Umbilical cord (tissue), 2 donors: ENCODE results near the gene CCDC146. TPM values are rescaled to one million over a fixed set of nuclear protein-coding genes. Genes with fewer than 3 reads are reported as not detected.
"Not testable (repeated sequence)": the region's sequence is repeated elsewhere in the genome, so short reads cannot be mapped to it uniquely, and the experiment has no call there.

Experiments used
- DNase-seq: peaks from one replicate; pipeline ENCODE4 v3.0.0-alpha.2; 2015; ENCODE audit warnings: low spot score
- total RNA-seq: library from RNA; depleted of rRNA; stranded (reverse); fragments of >200 nt; gene quantifications from one replicate; pipeline ENCODE4 v1.2.3, GENCODE V29; 2014; ENCODE audit warnings: low replicate concordance; ENCODE audit not compliant: insufficient read depth

Gene CCDC146
- total RNA-seq, 1 donor from 2014 or later: 16.6 TPM

DNA sequence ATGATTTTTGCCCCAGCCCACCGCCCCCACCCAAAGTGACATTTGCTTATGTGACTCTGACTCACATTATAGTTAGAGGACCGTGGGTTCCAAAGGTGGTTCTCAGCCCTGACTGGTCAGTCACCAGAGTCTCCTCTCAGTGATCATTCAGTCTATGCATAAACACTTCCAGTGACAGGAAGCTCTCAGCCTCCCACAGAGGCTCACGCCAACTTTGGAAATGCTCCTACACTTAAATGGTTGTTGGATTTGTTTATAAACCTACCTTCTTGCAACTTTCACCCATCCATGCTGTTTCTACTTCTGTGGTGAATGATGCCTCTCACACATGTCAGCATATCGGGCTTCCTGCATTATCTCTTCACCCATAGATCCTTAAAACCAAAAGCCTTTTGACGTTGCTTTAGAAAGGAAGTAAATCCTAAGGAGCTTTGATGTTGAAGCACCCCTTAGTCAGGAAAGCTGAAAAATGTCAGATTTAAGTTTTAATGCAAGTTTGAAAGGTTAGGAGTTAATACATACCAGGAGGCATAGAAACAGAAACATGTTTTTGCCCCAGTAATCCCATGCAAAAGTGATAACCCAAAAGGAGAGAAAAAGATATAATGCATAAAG lies 123.7 kb downstream of the CCDC146 start:
- DNase-seq: peak; percentile 90

DNA sequence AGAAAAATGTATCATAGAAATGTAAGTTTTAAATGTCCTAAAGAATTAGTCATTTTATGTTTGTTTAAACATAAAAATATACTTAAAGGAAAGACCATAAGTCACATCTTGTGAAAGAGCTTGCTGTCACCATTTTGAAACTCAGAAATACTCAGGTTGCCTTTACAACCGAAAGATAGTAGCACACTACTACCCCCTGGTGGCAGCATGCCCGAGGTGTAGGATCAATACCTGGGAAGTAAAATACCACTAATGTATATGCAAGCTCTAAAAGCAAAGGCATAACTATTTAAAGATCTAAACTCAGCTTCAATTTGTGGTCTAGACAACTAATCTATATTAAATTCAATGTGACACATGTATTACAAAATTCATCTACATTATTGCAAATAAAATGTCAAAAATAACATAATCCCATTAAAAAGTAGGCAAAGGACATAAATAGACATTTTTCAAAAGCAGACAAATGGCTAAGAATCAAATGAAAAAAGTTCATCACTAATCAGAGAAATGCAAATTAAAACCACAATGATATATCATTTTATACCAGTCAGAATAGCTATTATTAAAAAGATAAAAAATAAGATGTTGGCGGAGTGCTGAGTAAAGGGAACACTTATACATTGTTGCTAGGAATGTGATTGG lies 124.9 kb downstream of the CCDC146 start:
- DNase-seq: peak; percentile 61

DNA sequence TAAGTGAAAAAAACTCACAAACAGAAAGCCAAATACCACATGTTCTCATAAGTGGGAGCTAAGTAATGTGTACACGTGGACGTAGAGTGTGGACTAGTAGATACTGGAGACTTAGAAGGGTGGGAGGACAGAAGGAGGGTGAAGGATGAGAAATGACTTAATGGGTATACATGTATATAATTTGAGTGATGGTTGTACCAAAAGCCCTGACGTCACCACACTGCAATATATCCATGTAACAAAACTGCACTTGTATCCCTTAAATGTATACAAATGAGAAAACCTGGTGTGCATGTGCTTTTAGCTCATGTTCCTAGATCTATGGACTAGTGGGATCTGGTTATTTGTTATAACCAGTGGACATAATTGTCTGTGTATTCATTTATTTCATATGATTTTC lies 125.7 kb downstream of the CCDC146 start:
- no peak for DNase-seq

DNA sequence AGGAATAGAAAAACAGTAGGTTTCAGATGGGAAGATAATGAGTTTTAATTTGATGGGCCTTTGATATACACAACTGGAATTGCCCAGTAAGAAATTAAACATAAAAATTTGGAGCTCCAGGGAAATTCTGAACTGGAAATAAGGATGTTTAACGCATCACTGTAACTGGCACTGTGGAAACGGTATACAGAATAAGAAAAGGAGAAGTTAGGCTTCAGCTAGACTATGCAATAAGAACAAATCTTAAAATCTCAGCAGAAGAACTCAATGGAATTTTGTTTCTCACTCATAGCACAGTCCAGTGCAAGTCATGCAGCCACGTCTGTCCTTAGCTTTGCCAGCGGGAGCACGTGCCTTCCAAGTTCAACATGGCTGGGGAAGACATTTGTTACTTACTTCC lies 130.1 kb downstream of the CCDC146 start:
- DNase-seq: no peak

DNA sequence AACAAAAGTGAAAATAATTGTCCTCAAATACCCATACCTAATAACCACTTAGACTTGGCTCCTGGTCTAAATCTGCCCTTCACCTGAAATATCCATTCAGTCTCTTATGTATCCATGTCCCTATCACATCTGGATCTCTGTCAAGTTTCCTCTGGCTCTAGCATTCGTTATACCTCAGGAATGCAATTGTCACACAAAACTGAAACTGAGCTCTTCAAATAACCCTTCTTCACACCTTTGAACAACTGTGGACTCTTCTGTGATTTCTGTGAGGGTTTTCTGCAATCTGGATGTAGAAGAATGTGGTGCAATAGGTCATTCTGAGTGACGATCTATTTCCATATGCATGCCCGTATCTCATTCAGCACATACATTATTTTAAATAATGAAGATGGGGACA lies 130.7 kb downstream of the CCDC146 start:
- no peak for DNase-seq

DNA sequence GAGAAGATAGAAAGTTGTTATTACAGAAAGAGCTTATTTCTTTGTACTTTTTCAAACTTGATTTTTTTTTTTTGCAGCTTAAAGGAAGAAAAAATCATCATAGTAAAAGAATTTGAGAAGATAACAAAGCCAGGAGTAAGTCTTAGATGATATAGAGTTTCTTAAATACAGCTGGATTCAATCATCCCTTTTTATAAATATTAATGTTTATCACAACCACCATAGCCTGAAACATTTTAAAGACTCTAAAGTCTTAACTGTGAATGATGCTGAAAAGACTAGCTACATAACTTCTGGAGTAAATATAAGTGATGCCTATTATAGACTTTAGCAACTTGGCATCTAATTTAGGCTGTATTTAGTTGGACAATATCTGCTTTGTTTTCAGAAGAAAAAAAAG lies 132.0 kb downstream of the CCDC146 start:
- peak; percentile 85 for DNase-seq

DNA sequence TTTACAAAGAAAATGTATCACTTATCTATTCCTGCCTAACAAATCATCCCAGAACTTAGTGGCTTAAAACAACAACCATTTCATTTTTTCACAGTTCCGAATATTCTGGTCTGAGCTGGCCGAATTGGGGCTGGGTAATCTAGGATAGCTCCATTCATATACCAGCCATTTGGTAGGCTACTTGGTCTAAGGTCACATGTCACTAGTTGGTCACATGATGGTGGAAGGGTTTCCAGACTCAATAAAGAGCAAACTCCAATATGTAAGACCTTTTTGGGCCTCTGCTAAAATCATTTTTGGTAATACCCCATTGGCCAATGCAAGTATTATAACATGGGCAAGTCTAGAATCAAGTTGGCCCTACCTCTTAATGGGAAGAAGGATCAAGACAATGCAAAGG lies 132.5 kb downstream of the CCDC146 start:
- DNase-seq: no peak

DNA sequence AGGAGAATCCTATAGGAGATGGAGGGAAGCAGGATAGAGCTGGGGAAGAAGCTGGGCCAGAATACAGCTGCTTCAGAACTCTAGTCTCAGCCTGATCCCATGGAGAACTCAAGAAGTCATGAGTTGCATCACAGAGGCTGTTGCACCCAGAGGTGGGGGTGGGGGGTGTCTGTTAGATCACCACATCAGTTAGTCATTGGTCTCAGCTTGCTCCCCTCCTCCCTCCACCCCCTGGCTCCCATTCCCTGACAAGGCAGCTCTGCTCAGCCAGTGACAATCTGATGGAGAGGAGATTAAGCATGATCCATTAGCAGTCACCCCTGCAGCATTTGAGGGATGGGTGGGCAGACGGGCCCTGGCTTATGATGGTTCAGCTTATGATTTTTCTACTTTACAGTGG lies 135.6 kb downstream of the CCDC146 start:
- DNase-seq: no peak

DNA sequence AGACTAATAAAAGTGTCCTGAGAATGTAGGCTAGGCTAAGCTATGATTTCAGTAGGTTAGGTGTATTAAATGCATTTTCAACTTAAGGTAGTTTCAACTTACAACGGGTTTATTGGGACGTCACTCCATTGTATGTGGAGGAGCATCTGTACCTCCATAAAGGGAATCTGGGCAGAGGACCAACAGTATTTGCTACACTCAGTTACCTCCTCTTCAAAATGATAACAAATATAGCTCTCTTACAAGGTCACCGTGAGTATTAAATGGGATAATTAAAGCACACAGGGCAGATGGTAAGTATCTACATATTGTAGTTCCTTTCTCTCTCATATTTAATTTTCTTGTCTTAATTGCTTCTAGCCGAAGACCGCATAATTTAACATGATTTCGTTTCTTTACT lies 136.2 kb downstream of the CCDC146 start:
- DNase-seq: no peak

DNA sequence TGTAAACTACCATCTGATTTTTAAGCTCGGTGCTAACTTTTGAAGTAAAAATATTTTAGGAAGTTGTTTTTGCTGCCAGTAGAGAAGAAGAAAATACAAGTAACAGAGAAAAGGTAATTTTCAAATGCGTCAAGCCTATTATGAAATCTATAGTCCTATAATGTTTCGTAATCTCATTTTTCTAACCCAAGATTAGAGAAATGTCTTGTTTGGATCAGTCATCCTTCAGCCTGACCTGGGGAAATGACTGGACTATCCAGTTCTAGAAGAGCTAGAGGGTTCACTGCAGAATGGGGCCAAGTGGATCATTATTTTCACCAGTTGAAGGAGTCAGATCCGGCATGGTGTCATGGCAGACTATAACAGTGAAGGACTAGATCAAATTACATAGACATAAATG lies 139.9 kb downstream of the CCDC146 start:
- no peak for DNase-seq

DNA sequence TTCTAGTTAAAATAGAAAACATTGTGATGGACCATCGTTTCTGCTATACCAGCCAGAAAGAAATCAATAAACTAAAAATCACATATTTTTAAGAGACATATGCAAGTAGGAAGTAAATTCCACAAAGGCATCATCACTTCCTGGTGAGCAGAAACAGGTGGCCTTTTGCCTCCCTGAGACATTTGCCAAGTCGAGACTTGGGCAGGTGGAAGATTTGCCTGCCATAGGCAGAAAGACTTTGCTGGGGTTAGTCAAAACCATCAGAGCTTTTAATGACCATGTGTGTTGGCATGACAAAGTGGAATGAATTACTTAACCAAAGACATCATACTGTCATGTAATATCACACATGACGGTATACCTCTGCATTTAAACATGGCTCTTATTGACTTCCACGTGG lies 143.3 kb downstream of the CCDC146 start:
- DNase-seq: no peak

DNA sequence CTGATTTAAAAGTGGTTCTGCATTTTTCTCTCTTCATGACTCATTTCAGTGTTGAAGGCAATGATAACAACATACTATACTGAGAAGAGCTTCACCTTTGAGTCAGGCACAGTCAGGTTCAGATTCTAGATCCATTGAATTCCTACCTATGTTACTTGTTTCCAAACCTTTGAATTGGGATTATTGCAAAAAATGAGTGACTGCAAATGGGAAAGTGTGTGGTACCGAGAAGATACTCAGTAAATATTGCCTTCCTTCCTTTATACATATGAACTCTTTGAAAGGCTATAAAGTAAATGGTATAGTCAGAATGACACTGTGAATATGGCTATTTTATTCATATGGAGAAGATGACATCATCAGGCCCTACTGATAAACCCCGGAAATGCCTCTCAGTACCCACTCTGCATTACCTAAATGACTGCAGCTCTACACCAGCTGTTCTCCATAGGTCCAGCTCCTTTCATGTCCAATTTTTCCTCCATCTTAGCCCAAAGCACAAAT lies 143.9 kb downstream of the CCDC146 start:
- DNase-seq: no peak

DNA sequence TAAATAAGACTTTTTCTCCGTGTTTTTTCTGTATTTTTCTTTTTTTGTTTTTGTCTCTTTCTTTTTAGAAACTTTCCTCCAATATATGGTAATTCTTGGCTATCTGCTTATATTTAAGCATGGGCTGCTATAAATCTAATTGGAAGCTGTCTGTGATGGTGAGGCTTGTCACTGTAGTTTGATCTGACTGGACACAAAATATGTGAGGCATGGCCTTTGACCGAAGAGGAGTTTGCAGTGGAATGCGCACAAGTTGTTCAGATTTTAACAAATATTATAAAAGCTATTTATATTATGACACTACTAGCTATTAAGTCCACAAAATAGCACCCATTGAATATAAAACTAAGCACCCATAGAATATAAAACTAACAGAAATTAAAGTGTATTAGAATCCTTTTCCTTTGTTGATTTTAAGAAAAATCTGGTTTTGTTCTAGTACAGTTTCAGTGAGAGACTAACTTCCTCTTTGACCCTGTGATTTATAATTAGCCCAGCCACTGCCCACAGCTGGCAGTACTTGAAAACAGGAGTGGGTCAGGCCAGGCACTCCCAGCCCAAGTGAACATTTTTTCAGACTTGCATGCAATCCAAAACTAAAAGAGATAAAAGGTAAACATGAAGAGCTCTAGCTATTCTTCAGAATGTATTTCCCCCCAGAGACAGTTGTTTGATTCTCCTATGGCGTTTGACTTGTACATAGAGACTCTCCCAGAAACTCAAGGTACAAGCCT lies 147.1 kb downstream of the CCDC146 start:
- no peak for DNase-seq

DNA sequence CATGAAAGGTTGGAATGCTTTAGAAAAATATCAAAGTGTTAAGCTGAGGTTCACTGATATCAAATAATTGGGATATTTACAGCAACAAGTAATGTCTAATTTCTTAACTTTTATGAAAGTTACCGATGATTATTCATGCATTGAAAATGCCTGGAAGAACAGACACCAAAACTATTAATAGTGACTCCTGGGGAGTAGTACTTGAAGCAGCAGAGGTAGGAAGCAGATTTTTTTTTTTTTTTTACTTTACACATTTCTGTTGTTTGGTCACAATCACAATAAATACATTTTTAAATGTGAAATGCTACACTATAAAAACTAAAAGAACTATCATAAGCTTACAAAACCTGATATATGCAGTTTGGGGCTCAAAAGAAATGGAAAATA lies 147.7 kb downstream of the CCDC146 start:
- no peak for DNase-seq

DNA sequence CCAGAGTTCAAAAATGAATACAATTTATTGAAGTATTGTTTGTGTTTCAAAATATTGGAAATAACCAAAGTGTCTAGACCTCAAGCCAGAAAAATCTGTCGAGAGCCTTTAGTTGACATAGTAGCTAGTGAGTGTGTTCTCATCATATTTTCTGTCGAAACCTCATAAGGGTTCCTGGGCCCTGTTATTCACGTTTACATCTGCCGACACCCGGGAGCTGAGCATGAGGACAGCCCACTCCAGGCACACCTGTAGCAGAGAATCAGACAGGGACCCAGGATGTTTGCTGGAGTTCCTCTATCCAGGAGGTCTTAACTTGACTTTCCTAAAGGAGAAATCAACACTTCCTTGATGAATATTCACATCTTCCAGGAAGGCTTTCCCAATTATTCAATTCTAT lies 149.4 kb downstream of the CCDC146 start:
- no peak for DNase-seq

DNA sequence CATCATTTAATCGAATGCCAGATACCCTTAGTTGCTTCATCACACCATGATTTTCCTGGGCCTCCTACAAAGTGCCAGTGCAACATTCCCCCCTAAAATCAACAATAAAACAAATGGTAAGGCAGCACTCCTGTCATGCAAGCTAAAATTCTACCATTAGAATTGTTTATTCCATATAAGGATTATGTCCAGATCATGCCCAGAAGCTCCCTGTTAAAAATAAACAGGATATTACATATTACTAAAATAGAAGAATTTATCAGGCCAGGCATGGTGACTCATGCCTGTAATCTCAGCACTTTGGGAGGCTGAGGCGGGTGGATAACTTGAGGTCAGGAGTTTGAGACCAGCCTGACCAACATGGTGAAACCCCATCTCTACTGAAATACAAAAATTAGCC lies 153.2 kb downstream of the CCDC146 start:
- DNase-seq: not testable (repeated sequence)

DNA sequence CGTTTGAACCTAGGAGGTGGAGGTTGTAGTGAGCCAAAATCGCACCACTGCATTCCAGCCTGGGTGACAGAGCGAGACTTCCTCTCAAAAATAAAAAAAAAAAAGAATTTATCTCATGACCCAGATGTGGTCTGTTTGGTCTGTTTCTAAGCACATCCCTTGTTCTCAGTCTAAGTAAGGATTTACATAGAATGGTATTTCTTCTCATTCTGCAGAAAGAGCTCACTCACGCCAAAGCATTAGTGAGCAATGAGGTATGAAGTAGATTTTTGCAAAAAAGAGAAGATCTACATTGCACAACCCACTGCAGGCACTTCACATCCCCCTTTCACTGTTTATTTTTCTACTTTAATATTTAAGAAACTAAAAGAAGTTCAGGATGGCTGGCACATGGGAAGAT lies 153.7 kb downstream of the CCDC146 start:
- DNase-seq: peak; percentile 47

DNA sequence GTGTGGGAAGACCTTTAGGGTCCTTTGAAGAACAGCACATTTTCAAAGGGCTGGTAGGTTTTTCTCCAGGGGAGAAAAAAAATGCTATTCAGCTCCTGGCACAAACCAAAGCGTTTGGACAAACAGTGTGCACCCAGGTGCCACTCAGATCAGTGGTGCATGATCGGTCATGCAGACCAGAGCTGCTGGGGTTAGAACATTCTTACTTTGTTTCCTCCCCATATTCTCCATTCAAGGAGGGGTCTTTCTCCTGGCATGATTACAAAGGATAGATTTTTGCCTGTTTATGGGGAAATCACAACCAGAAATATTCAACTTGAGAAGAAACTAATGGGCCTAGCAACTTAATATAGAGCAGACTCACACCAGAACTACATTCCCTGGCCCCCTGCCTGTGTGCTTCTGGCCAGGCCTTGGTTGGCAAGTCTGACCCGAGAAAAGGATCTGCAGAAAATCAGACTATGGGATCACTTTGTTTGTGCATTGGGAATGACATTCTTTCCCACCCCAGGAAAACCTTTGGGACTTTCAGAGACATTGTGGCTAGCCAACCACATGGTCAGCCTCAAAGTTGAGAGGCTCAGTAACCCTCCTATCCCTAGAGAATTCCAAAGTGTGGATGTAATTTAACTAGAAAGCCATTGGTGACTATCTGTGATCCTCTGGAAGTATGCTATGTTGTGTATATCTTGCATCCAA lies 159.5 kb downstream of the CCDC146 start:
- peak; percentile 19 for DNase-seq

DNA sequence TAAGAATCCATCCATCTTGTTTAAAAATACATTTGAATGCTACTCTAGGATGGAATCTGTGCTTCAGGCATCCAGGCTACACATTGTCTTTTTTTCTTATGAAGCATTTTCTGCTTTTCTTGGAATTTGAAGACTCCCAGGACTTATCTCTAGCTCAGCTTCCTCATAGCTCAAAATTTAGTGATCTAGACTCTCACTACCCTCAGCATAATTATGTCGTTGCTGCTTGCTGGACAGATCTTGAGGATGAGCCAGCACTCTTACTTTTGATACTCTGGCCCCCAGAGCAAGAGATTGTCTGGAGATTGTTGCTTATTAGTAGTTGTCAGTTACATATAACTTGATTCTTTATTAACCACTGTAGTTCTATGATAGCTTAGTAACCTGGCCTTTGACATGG lies 160.5 kb downstream of the CCDC146 start:
- peak; percentile 69 for DNase-seq

DNA sequence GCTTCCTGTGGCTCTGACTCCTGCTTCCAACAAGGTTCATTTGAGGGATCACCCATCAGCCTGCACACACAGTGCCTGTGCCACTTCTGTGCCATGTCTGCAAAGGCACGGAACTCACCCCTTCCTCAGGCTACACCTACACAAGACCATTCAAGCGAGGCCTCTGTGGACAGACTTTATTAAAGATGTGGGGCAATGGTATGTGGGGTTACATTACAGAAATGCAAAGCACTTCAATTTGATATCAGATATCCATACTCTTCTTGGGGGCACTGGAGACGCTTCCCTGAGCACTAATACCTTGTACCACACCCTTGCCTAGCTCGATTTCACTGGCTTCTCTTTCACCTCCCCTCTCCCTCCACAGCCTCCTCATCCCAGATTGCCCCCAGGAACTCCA lies 161.6 kb downstream of the CCDC146 start:
- DNase-seq: no peak

DNA sequence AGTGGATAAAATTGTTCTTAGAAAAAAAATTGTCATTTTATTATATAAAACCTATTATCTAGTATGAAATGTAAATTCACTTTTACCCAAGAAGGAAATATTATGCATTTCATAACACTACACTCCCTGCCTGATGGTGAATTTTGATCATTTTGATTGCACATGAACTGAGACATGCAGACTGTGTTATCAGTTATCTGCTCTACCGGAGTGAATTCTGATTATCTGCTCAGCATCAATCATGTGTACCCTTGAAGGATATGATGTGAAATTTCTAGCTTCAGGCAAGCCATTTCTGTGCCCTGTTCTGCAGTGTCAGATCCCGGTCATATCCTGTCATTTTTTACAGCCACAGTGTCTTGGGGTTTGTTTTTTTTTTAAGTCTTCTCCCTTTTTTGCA lies 162.2 kb downstream of the CCDC146 start:
- DNase-seq: no peak

DNA sequence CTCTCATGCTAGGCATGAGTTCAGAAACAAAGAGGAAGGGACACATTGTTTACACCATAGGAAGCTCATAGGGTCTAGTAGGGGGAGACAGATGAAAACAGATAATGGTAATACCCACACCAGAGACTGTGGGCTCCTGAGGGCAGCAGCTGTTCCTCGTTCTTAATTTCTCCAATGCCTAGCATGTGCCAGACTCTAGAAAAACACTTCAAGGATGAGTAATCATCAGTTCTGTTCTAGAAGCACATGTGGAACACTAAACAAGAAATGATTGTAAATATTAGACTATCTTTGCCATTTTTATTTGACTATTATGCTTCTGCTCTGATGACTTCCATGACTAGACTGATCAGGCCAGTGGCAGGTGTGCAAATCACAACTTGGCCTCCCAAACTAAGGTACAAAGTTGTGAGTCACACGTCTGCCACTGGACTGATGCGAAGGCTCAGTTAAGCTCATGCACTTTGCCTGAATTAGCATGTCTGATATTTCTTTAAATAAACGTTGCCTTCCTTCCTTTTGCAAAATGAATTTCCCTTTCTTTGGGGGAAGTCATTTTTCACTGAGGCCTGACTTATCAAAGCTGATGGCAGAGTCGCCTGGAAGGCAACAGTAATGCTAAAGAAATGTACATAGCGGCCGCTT lies 166.4 kb downstream of the CCDC146 start:
- peak; percentile 34 for DNase-seq
